ENCODE data around the gene EIF2S2.

DNA sequence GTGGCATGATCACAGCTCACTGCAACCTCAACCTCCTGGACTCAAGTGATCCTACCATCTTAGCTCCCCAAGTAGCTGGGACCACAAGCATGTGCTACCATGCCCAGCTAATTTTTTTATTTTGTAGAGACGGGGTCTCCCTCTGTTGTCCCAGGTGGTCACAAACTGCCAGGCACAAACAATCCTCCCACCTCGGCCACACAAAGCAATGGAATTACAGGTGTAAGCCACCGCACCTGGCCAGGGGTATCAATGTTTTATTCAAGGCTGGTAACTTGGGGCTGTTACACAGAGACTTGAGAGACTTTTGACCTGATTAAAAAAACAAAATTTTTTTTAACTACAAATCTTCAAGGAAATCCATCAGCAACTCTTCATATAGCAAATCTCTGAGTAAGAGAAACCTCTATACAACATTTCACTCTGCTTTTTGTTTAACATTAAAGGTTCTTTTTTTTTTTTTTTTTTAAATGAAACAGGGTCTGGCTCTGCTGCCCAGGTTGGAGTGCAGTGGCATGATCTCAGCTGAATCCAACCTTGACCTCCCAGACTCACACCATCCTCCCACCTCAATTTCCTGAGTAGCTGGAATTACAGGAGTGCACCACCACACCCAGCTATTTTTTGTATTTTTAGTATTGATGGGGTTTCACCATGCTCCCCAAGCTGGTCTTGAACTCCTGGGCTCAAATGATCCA, 5.9 kb downstream of the EIF2S2 start:
- TF ChIP-seq, protein P1, sequence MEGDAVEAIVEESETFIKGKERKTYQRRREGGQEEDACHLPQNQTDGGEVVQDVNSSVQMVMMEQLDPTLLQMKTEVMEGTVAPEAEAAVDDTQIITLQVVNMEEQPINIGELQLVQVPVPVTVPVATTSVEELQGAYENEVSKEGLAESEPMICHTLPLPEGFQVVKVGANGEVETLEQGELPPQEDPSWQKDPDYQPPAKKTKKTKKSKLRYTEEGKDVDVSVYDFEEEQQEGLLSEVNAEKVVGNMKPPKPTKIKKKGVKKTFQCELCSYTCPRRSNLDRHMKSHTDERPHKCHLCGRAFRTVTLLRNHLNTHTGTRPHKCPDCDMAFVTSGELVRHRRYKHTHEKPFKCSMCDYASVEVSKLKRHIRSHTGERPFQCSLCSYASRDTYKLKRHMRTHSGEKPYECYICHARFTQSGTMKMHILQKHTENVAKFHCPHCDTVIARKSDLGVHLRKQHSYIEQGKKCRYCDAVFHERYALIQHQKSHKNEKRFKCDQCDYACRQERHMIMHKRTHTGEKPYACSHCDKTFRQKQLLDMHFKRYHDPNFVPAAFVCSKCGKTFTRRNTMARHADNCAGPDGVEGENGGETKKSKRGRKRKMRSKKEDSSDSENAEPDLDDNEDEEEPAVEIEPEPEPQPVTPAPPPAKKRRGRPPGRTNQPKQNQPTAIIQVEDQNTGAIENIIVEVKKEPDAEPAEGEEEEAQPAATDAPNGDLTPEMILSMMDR (conservative IDR thresholded peaks at IDR 0.05 in 1 of 2, IDR thresholded peaks at IDR 0.05 in 1 of 2; ENCODE audit: low read depth in 1 of 2, low read length in 2 of 2), result no peak
- TF ChIP-seq EZH2 (IDR thresholded peaks at IDR 0.05; ENCODE audit: low read length, missing control alignments), result no peak
